ENCODE measurements around the gene KAT6B.

KAT6B gene

DNA sequence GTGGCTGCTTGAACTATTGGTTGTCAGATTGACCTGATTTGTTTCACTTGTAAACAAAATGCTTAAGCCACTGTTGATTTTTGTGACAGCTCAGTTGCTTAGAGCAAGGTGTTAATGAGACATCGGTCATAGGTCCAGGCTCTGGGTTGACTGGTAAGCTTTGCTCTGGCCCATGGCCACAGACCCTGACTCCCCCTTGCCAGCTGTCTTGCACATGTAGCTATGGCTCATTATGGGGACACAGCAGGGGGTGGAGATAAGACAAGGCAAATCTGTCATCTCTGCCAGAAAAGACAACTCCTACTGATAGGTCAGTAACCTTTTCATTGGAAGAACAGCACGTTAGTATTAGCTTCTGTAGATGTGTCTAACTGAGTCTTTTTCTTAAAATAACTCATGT is 95.3 kb downstream of the KAT6B start:
- no peak for DNase-seq (ENCODE audit: extremely low read depth, low read depth)
- TF ChIP-seq, protein P1, sequence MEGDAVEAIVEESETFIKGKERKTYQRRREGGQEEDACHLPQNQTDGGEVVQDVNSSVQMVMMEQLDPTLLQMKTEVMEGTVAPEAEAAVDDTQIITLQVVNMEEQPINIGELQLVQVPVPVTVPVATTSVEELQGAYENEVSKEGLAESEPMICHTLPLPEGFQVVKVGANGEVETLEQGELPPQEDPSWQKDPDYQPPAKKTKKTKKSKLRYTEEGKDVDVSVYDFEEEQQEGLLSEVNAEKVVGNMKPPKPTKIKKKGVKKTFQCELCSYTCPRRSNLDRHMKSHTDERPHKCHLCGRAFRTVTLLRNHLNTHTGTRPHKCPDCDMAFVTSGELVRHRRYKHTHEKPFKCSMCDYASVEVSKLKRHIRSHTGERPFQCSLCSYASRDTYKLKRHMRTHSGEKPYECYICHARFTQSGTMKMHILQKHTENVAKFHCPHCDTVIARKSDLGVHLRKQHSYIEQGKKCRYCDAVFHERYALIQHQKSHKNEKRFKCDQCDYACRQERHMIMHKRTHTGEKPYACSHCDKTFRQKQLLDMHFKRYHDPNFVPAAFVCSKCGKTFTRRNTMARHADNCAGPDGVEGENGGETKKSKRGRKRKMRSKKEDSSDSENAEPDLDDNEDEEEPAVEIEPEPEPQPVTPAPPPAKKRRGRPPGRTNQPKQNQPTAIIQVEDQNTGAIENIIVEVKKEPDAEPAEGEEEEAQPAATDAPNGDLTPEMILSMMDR (IDR thresholded peaks at IDR 0.05; ENCODE audit: low read depth, low read length, missing control alignments) = no peak
- no peak overlapping the region for H3K4me3 ChIP-seq (replicated peaks; ENCODE audit: low read depth, low read length)

DNA sequence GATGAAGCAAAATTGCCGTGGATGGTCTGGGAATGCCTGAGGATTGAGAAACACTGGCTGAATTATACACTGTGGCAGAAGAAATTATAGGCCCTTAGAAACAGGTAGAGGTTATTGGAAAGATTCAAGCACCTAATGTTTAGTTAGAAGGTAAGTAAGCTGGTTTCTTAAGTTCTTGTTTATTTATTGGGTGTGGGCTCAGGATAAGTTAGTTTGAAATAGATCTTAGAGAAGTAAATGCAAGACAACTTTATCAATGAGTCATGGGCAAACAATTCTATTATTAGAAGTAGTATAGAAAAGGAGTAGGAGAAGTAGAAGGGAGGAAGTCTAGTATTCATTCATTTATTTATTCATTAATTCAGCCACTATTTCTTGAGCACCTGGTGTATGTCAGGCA is 96.5 kb downstream of the KAT6B start:
- TF ChIP-seq, protein P1 (IDR thresholded peaks at IDR 0.05; ENCODE audit: low read depth, low read length, missing control alignments) = no peak
- no peak for DNase-seq (ENCODE audit: extremely low read depth, low read depth)
- H3K4me3 ChIP-seq (replicated peaks; ENCODE audit: low read depth, low read length) = no peak overlapping the region

- TF ChIP-seq, protein P1 (IDR thresholded peaks at IDR 0.05; ENCODE audit: low read depth, low read length, missing control alignments) = no peak
- no peak for DNase-seq (ENCODE audit: extremely low read depth, low read depth)
- H3K4me3 ChIP-seq (replicated peaks; ENCODE audit: low read depth, low read length) = no peak overlapping the region
These were observed 97.2 kb downstream of the KAT6B start for GRCh38 chr10:74923556-74923955.

- H3K4me3 ChIP-seq (replicated peaks; ENCODE audit: low read depth, low read length) = no peak overlapping the region; the same call in 1 of the 2 replicates
- TF ChIP-seq, protein P1 (IDR thresholded peaks at IDR 0.05; ENCODE audit: low read depth, low read length, missing control alignments) = no peak
- DNase-seq (ENCODE audit: extremely low read depth, low read depth) = peak; percentile 85
These were observed 98.0 kb downstream of the KAT6B start for GRCh38 chr10:74924251-74924963.

- H3K4me3 ChIP-seq (replicated peaks; ENCODE audit: low read depth, low read length) = no peak overlapping the region
- no peak for DNase-seq (ENCODE audit: extremely low read depth, low read depth)
- TF ChIP-seq, protein P1 (IDR thresholded peaks at IDR 0.05; ENCODE audit: low read depth, low read length, missing control alignments) = no peak
These were observed 98.9 kb downstream of the KAT6B start for GRCh38 chr10:74925291-74925690.

DNA sequence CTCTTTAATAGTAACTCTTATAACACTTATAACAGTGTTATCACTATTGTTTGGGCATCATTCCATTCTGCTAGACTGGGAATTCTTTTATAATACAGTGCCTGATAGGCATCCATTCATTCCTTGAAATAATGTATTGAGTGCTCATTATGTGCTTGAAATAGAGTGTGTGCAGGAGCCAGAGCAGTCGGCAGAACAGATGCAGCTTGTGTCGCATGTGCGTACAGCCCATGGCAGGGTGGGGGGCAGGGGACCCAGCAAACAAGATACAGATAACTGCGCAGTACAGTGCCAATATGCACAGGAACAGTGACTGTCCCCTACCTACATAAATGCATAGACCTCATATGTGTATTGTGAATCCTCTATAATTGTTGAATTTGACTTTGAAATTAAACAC is 99.3 kb downstream of the KAT6B start:
- DNase-seq (ENCODE audit: extremely low read depth, low read depth) = no peak
- H3K4me3 ChIP-seq (replicated peaks; ENCODE audit: low read depth, low read length) = no peak overlapping the region
- TF ChIP-seq, protein P1 (IDR thresholded peaks at IDR 0.05; ENCODE audit: low read depth, low read length, missing control alignments) = no peak
